ENCODE data around the gene TSHZ3. TPM values are rescaled to one million over a fixed set of nuclear protein-coding genes. Genes with fewer than 3 reads are reported as not detected.
A peak's percentile ranks its signal among the peaks of the same experiment; 100 is the strongest.

Gene TSHZ3
- total and polyA plus RNA-seq, 7 donors: 0.46 to 27.7 (median 16.1) TPM

DNA sequence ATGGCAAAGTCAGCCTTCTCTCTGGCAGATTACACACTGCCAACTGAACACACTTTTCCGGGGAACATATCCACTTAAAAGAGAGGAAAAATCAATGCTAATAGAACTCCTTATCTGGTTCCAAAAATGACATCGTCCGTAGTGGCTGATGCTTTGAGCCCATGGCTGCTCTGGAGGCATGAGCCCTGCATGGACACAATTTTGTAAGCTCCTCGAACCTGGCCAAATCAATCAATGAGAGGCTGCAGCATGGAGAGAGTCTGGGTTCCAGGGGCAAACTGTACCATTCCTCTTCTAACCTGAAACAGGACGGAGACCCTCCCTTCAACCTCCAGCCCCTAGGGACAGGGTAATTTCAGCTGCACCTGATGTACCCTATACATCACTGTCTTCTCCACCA, 21.0 kb upstream of the TSHZ3 start:
- H3K4me3 ChIP-seq: no peak overlapping the region
- WGBS, 2 donors: 71 to 83% methylated on average over 5 of the region's 5 CpGs
- H3K4me1 ChIP-seq: no peaks in the 10 kb centered on the region
- H3K27me3 ChIP-seq: no peaks in the 10 kb centered on the region
- no peaks in the 10 kb centered on the region for H3K36me3 ChIP-seq
- DNase-seq: no peak
- no peak overlapping the region for H3K27ac ChIP-seq
- no peaks in the 10 kb centered on the region for H3K9me3 ChIP-seq
- TF ChIP-seq POLR2A (IDR thresholded peaks at IDR 0.05) (no peak), POLR2AphosphoS5 (IDR thresholded peaks at IDR 0.05) (no peak), EP300 (IDR thresholded peaks at IDR 0.05) (no peak)
- TF ChIP-seq, protein P1, sequence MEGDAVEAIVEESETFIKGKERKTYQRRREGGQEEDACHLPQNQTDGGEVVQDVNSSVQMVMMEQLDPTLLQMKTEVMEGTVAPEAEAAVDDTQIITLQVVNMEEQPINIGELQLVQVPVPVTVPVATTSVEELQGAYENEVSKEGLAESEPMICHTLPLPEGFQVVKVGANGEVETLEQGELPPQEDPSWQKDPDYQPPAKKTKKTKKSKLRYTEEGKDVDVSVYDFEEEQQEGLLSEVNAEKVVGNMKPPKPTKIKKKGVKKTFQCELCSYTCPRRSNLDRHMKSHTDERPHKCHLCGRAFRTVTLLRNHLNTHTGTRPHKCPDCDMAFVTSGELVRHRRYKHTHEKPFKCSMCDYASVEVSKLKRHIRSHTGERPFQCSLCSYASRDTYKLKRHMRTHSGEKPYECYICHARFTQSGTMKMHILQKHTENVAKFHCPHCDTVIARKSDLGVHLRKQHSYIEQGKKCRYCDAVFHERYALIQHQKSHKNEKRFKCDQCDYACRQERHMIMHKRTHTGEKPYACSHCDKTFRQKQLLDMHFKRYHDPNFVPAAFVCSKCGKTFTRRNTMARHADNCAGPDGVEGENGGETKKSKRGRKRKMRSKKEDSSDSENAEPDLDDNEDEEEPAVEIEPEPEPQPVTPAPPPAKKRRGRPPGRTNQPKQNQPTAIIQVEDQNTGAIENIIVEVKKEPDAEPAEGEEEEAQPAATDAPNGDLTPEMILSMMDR (IDR thresholded peaks at IDR 0.05): no peak
- intact Hi-C loops (cut with DNase I): no loop called here

DNA sequence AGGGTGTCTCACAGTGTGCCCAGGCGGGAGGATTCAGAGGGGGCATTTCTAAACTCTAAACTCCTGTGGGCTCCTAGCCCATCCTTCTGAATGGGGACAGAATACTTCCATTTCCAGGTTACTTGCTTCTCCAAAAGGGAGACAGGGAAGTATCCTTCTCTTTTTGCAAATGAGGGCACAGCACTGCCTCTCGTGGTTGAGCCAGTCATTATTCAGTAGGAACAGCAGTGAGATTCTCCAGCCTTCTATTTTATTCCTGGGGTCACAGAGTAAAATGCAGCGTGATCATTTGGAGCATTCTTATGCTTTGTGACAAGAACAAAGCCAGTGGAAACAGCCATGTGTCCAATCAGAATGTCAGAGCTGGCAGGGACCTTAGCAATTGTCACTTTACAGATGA, 15.7 kb upstream of the TSHZ3 start:
- Histone ChIP-seq H3K27ac (no peak overlapping the region), H3K4me1 (no peaks in the 10 kb centered on the region), H3K9me3 (no peaks in the 10 kb centered on the region), H3K36me3 (no peaks in the 10 kb centered on the region), H3K27me3 (no peaks in the 10 kb centered on the region), H3K4me3 (no peak overlapping the region)
- TF ChIP-seq POLR2AphosphoS5 (IDR thresholded peaks at IDR 0.05): no peak
- no peak for TF ChIP-seq EP300 (IDR thresholded peaks at IDR 0.05)
- TF ChIP-seq, protein P1 (IDR thresholded peaks at IDR 0.05): no peak
- TF ChIP-seq POLR2A (IDR thresholded peaks at IDR 0.05): no peak
- intact Hi-C loops (cut with DNase I): loop anchor here (10.0 kb wide), 1 partner anchor 330 kb away; no protein-coding TSS in a partner anchor
- WGBS, 2 donors: 46 to 71% methylated on average over 3 of the region's 3 CpGs
- DNase-seq: no peak

DNA sequence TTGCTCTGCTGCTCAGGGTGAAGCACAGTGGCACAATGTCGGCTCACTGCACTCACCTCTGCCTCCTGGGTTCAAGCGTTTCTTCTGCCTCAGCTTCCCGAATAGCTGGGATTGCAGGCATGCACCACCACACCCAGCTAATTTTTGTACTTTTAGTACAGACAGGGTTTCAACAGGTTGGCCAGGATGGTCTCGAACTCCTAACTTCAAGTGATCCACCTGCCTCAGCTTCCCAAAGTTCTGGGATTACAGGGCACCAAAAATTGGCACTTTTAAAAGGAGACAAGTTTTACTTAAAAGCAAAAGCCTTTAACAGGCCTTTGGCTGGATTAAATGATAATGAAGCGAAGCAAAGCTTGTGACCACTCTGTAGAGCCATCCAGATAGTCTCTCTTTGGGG, 12.5 kb upstream of the TSHZ3 start:
- peaks cover 0 to 3% (median 0%) of the 10 kb centered on the region in 4 donors for H3K4me1 ChIP-seq
- 82 to 90% methylated on average over 5 of the region's 5 CpGs for WGBS, 2 donors
- DNase-seq: no peak
- no peaks in the 10 kb centered on the region for H3K9me3 ChIP-seq
- TF ChIP-seq POLR2AphosphoS5 (IDR thresholded peaks at IDR 0.05): no peak
- no peak for TF ChIP-seq EP300 (IDR thresholded peaks at IDR 0.05)
- no peak for TF ChIP-seq POLR2A (IDR thresholded peaks at IDR 0.05)
- TF ChIP-seq, protein P1 (IDR thresholded peaks at IDR 0.05): no peak
- H3K4me3 ChIP-seq: no peak overlapping the region
- H3K27me3 ChIP-seq: no peaks in the 10 kb centered on the region
- H3K36me3 ChIP-seq: no peaks in the 10 kb centered on the region
- H3K27ac ChIP-seq: no peak overlapping the region
- intact Hi-C loops (cut with DNase I): loop anchor here (10.0 kb wide), 1 partner anchor 327 kb away; no protein-coding TSS in a partner anchor

DNA sequence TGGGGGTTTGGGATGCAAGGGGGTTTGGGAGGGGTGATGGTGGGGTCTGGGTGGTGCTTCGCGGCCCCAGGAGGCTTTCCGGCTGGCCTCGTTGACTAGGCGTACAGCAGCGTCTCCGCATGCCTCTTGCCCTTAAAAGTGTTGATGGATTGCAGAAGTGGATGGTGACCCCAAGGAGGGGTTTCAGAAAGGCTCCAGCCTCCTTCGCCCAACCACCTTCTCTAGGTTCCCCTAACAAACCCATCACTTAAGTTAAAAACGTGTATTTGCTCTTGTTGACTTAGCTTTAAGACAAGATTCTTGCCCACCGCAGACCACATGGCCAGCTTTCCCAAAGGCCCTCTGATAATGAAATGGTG, 8.1 kb upstream of the TSHZ3 start:
- no peak overlapping the region for H3K27ac ChIP-seq
- H3K36me3 ChIP-seq: no peaks in the 10 kb centered on the region
- no peaks in the 10 kb centered on the region for H3K9me3 ChIP-seq
- 46 to 49% methylated on average over 10 of the region's 10 CpGs for WGBS, 2 donors
- TF ChIP-seq, protein P1 (IDR thresholded peaks at IDR 0.05): peak in 1 of 4 experiments; percentile 14
- TF ChIP-seq POLR2A (IDR thresholded peaks at IDR 0.05): no peak
- no peak for TF ChIP-seq EP300 (IDR thresholded peaks at IDR 0.05)
- no peak for TF ChIP-seq POLR2AphosphoS5 (IDR thresholded peaks at IDR 0.05)
- peaks cover 0 to 9% (median 5%) of the 10 kb centered on the region in 4 donors for H3K4me1 ChIP-seq
- no peak for DNase-seq
- no peaks in the 10 kb centered on the region for H3K27me3 ChIP-seq
- intact Hi-C loops (cut with DNase I): loop anchor here (5.0 to 10.0 kb wide), 2 partner anchors 570 to 988 kb away; partner anchors contain the start of gene ZNF507
- no peak overlapping the region for H3K4me3 ChIP-seq

Data from sigmoid colon (tissue), 7 donors.